Neuronal stem cell (in vitro differentiated cells): Measurements from ENCODE around the gene DUSP2.
A peak's percentile ranks its signal among the peaks of the same experiment; 100 is the strongest.
"Not testable (repeated sequence)": the region's sequence is repeated elsewhere in the genome, so short reads cannot be mapped to it uniquely, and the experiment has no call there.

Source experiments
- DNase-seq: peaks from one replicate; pipeline ENCODE4 v3.0.0-alpha.2; 2013; ENCODE audit warnings: low spot score
- H2AFZ ChIP-seq: one replicate; pipeline ENCODE4 v1.6.1; 2013; ENCODE audit warnings: mild to moderate bottlenecking, low read length, inconsistent platforms
- H2AK5ac ChIP-seq: 2 replicates; pipeline ENCODE4 v1.6.1; 2013; ENCODE audit warnings: low read depth, mild to moderate bottlenecking, inconsistent platforms, low read length, moderate library complexity, mixed read lengths
- H2BK120ac ChIP-seq: 2 replicates; pipeline ENCODE4 v1.6.1; 2013; ENCODE audit warnings: low read depth, mild to moderate bottlenecking, inconsistent platforms, low read length, moderate library complexity, mixed read lengths
- H2BK12ac ChIP-seq: one replicate; pipeline ENCODE4 v1.6.1; 2013; ENCODE audit warnings: low read length, inconsistent platforms
- H2BK15ac ChIP-seq: 2 replicates; pipeline ENCODE4 v1.6.1; 2013; ENCODE audit warnings: mild to moderate bottlenecking, low read length, inconsistent platforms, mixed read lengths
- H2BK5ac ChIP-seq: one replicate; pipeline ENCODE4 v1.6.1; 2013; ENCODE audit warnings: inconsistent platforms, mild to moderate bottlenecking, low read length, moderate library complexity
- H3K14ac ChIP-seq: one replicate; pipeline ENCODE4 v1.6.1; 2013; ENCODE audit warnings: low read length, inconsistent platforms
- H3K18ac ChIP-seq: 2 replicates; pipeline ENCODE4 v1.6.1; 2013; ENCODE audit warnings: low read length, inconsistent platforms
- H3K23ac ChIP-seq: 2 replicates; pipeline ENCODE4 v1.6.1; 2013; ENCODE audit warnings: low read depth, mild to moderate bottlenecking, mixed read lengths, low read length, inconsistent platforms; ENCODE audit not compliant: poor library complexity
- H3K27ac ChIP-seq: replicated peaks from 3 replicates; pipeline ENCODE4 v1.5.1; 2013; ENCODE audit warnings: low read length, inconsistent platforms
- H3K27me3 ChIP-seq, 3 experiments: 2 replicates each; pipeline ENCODE4 v1.6.1; 2013; ENCODE audit warnings: low read length in 3 of 3, mild to moderate bottlenecking in 2 of 3, inconsistent platforms in 1 of 3, low read depth in 1 of 3, mixed read lengths in 1 of 3, moderate library complexity in 1 of 3; ENCODE audit not compliant: control insufficient read depth in 3 of 3, insufficient read depth in 3 of 3
- H3K36me3 ChIP-seq, 2 donors: replicated peaks in 1 of 2; 2 replicates each; pipeline ENCODE4 v1.6.1; 2013; ENCODE audit warnings: low read length in 2 of 2; ENCODE audit not compliant: control insufficient read depth in 2 of 2, insufficient read depth in 2 of 2
- H3K4ac ChIP-seq: 2 replicates; pipeline ENCODE4 v1.6.1; 2013; ENCODE audit warnings: inconsistent platforms, mild to moderate bottlenecking, low read length, moderate library complexity
- H3K4me1 ChIP-seq, 2 donors: 1 replicate in 1 of 2; 2 replicates in 1 of 2; pipeline ENCODE4 v1.6.1; 2013; ENCODE audit warnings: low read length in 2 of 2, low read depth in 1 of 2; ENCODE audit not compliant: control insufficient read depth in 2 of 2, insufficient read depth in 1 of 2
- H3K4me2 ChIP-seq: one replicate; pipeline ENCODE4 v1.6.1; 2013; ENCODE audit warnings: mild to moderate bottlenecking, low read length, inconsistent platforms; ENCODE audit not compliant: insufficient read depth, poor library complexity, severe bottlenecking
- H3K4me3 ChIP-seq, 2 donors: 2 replicates each; pipeline ENCODE4 v1.5.1; 2013; ENCODE audit warnings: low read length in 2 of 2, mild to moderate bottlenecking in 2 of 2, inconsistent platforms in 1 of 2, moderate library complexity in 1 of 2
- H3K79me1 ChIP-seq: one replicate; pipeline ENCODE4 v1.6.1; 2013; ENCODE audit warnings: low read depth, mild to moderate bottlenecking, inconsistent platforms, low read length, moderate library complexity
- H3K9ac ChIP-seq: one replicate; pipeline ENCODE4 v1.6.1; 2013; ENCODE audit warnings: mild to moderate bottlenecking, low read depth, low read length, inconsistent platforms; ENCODE audit not compliant: poor library complexity
- H3K9me3 ChIP-seq, 2 donors: replicated peaks in 1 of 2; 2 replicates each; pipeline versions ENCODE3 to v1.6.1; 2013; ENCODE audit warnings: low read length in 2 of 2, mild to moderate bottlenecking in 2 of 2, inconsistent platforms in 1 of 2, low read depth in 1 of 2, mixed read lengths in 1 of 2, moderate library complexity in 1 of 2; ENCODE audit not compliant: control insufficient read depth in 2 of 2, insufficient read depth in 1 of 2
- H4K8ac ChIP-seq: one replicate; pipeline ENCODE4 v1.6.1; 2013; ENCODE audit warnings: low read depth, mild to moderate bottlenecking, inconsistent platforms, low read length, moderate library complexity
- H4K91ac ChIP-seq: one replicate; pipeline ENCODE4 v1.6.1; 2013; ENCODE audit warnings: low read length, low read depth, mild to moderate bottlenecking, inconsistent platforms; ENCODE audit not compliant: poor library complexity
- WGBS, 2 donors: extraction: QIAGEN DNeasy Blood & Tissue Kit; methylation state at CpG; one replicate each; pipeline ENCODE4 v1.1.7; 2013; ENCODE audit warnings: missing lambda C conversion rate in 2 of 2, mixed read lengths in 1 of 2; ENCODE audit not compliant: insufficient read length in 2 of 2, insufficient replicate concordance in 1 of 2; ENCODE audit errors: extremely low coverage in 2 of 2; 5-methylcytosine and 5-hydroxymethylcytosine counted together

DUSP2 gene

DNA sequence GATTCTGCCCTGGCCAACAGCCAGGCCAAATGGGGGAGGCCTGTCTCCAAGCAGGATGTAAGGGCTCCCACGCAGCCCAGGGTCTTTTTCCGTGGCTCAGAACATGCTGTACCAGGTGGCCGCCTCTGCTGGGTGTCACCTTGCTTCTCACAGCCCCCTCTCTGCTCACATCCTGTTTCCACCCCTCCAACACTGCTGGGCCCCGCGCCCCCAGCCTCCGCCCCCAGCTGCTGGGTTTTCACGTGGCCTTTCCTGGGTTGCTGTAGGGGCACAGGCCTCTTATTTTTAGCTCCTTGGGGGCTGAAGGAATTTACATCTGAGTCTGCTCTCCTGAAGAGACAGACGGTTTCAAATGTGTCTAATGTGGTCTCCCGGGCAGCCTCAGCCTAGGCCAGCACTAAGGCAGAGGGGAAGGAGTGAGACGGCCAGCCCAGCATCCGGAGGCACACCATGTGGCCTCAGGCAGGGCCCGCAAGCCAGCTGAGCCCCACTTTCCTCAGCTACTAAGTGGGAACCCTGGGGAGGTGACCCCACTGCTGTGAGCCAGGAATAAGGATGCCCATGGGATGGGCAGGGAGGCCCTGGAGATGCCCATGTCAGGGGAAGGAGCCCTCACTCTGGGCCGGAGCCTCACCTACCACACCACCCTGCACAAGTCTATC is 18.7 kb upstream of the DUSP2 start:
- Histone ChIP-seq H3K79me1 (no peaks in the 10 kb centered on the region), H3K27ac (no peak overlapping the region), H3K4me3 (no peak overlapping the region), H2BK15ac (peak overlapping the region; percentile 71), H2BK12ac (peak overlapping the region; percentile 63), H2AFZ (peak overlapping the region; percentile 87), H3K23ac (no peak overlapping the region), H3K9ac (no peak overlapping the region), H3K27me3 (no peaks in the 10 kb centered on the region), H4K91ac (peak overlapping the region; percentile 83), H2BK5ac (peak overlapping the region; percentile 29), H3K36me3 (no peaks in the 10 kb centered on the region), H3K14ac (no peak overlapping the region), H3K4me2 (no peak overlapping the region), H3K4ac (no peak overlapping the region), H2BK120ac (peak overlapping the region; percentile 89), H4K8ac (peak overlapping the region; percentile 70), H3K18ac (peak overlapping the region; percentile 62), H2AK5ac (peak overlapping the region; percentile 90), H3K9me3 (peaks cover 0 to 2% of the 10 kb centered on the region in 2 donors), H3K4me1 (peaks cover 0 to 6% of the 10 kb centered on the region in 2 donors)
- WGBS, 2 donors: no CpG with 5 or more reads among the region's 13 CpGs
- DNase-seq: no peak

DNA sequence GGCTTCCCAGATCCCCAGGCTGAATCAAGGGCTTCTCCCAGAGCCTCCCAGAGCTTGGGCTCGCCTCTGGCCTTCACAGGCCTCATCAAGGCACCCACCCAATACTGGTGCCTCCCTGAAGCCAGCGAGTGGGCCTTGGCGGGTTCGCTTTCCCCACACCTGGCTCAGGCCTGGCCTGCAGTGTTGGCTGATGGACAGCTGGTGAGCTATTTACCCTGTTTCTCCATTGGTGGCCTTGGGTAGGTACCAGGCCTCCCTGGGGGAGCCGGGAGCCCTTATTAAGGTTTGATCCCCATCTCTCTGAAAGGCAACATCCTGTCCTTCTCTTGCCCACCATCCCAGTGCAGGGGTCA is 18.2 kb upstream of the DUSP2 start:
- no peak overlapping the region for H4K8ac ChIP-seq
- peak overlapping the region; percentile 71 for H2BK15ac ChIP-seq
- H2BK120ac ChIP-seq: no peak overlapping the region
- no peak overlapping the region for H3K27ac ChIP-seq
- DNase-seq: no peak
- peak overlapping the region; percentile 90 for H2AK5ac ChIP-seq
- H3K9me3 ChIP-seq: peaks cover 0 to 2% of the 10 kb centered on the region in 2 donors
- H3K9ac ChIP-seq: no peak overlapping the region
- H3K4ac ChIP-seq: no peak overlapping the region
- H3K14ac ChIP-seq: no peak overlapping the region
- no peak overlapping the region for H3K4me2 ChIP-seq
- H2BK5ac ChIP-seq: peak overlapping the region; percentile 29
- H3K36me3 ChIP-seq: no peaks in the 10 kb centered on the region
- H3K4me3 ChIP-seq: no peak overlapping the region
- H3K18ac ChIP-seq: peak overlapping the region; percentile 53
- no peak overlapping the region for H3K23ac ChIP-seq
- H3K4me1 ChIP-seq: peaks cover 0 to 7% of the 10 kb centered on the region in 2 donors
- no peaks in the 10 kb centered on the region for H3K79me1 ChIP-seq
- H2AFZ ChIP-seq: peak overlapping the region; percentile 87
- WGBS, 2 donors: no CpG with 5 or more reads among the region's 5 CpGs
- no peak overlapping the region for H4K91ac ChIP-seq
- no peak overlapping the region for H2BK12ac ChIP-seq
- H3K27me3 ChIP-seq: no peaks in the 10 kb centered on the region

DNA sequence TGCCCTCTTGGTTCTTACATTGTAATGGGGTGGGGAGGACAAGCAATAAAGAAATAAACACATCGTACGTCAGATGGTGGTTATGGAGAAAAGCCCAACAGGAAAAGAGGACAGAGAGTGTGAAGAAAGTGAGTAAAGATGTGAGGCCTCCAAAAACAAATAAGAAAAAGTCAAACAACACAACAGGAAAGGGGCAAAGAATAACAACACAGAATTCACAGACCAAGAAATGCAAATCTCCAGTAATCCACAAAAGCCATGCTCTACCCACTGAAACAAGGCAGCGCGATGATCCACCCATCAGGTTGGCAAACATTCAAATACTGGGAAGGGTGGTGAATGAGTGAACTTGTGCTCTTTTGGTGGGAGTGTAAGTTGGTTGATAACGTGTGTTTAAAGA is 16.7 kb upstream of the DUSP2 start:
- Histone ChIP-seq H3K4me2 (no peak overlapping the region), H3K9ac (no peak overlapping the region), H3K18ac (no peak overlapping the region), H4K91ac (no peak overlapping the region), H3K9me3 (peaks cover 0 to 2% of the 10 kb centered on the region in 2 donors), H2BK15ac (no peak overlapping the region), H3K27ac (no peak overlapping the region), H2BK120ac (no peak overlapping the region), H3K27me3 (no peaks in the 10 kb centered on the region), H3K14ac (no peak overlapping the region), H2BK12ac (no peak overlapping the region), H3K23ac (no peak overlapping the region), H2AK5ac (no peak overlapping the region), H2AFZ (no peak overlapping the region), H3K4ac (no peak overlapping the region), H2BK5ac (no peak overlapping the region), H3K36me3 (no peaks in the 10 kb centered on the region), H3K4me3 (no peak overlapping the region), H3K4me1 (peaks cover 2 to 11% of the 10 kb centered on the region in 2 donors), H4K8ac (no peak overlapping the region), H3K79me1 (no peaks in the 10 kb centered on the region)
- WGBS, 2 donors: no CpG with 5 or more reads among the region's 5 CpGs
- DNase-seq: no peak

DNA sequence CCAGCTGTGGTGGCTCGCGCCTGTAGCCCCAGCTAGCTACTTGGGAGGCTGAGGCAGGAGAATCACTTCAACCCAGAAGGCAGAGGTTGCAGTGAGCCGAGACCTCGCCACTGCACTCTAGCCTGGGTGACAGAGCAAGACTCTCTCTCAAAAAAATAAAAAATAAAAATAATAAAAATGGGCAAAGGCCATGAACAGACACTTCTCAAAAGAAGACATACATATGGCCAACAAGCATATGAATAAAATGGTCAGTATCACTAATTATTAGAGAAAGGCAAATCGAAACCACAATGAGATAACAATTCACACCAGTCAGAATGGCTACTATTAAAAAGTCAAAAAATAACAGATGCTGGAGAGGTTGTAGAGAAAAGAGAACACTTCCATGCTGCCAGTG is 15.1 kb upstream of the DUSP2 start:
- not testable (repeated sequence) for H3K27ac ChIP-seq, H3K14ac ChIP-seq, H2BK15ac ChIP-seq, DNase-seq, H2BK120ac ChIP-seq, H4K8ac ChIP-seq, H3K9ac ChIP-seq, H3K9me3 ChIP-seq, H3K79me1 ChIP-seq, H2AFZ ChIP-seq, H3K4me2 ChIP-seq, H2BK12ac ChIP-seq, H3K23ac ChIP-seq, H3K18ac ChIP-seq, H3K4ac ChIP-seq, H3K27me3 ChIP-seq, H3K36me3 ChIP-seq, H4K91ac ChIP-seq, H2AK5ac ChIP-seq, H3K4me3 ChIP-seq, H2BK5ac ChIP-seq
- H3K4me1 ChIP-seq: peaks cover 2 to 11% of the 10 kb centered on the region in 2 donors
- WGBS, 2 donors: no CpG with 5 or more reads among the region's 5 CpGs
